PC-3 (cell line): ENCODE results near the gene ASCL4.

Source experiments
- EZH2phosphoT487 ChIP-seq: fragments of 300-600 bp; sonication (generic); IDR thresholded peaks from 2 replicates; pipeline ENCODE4 v1.6.1; 2018; ENCODE audit warnings: mild to moderate bottlenecking, antibody characterized with exemption, low read length, borderline replicate concordance
- TF ChIP-seq, protein P1 (sequence below): fragments of 300-600 bp; sonication (generic); conservative IDR thresholded peaks from 2 replicates; pipeline ENCODE4 v1.5.1; 2017; ENCODE audit warnings: antibody characterized with exemption, low read depth, mild to moderate bottlenecking, low read length

DNA sequence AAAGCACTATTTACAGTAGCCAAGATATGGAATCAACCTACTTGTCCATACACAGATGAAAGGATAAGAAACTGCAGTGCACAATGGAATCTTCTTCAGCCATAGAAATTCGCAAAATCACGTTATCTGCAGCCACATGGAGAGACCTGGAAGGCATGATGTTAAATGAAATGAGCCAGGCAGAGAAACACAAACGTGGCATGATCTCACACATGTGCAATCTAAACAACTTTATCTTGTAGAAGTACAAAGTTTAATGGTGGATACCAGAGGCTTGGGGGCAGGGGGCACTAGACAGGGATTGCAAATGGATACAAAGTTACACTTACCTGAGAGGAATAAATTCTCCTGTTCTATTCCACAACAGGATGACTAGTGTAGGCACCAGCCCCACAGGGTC is 24.1 kb downstream of the ASCL4 start:
- no peak for TF ChIP-seq EZH2phosphoT487
- TF ChIP-seq, protein P1, sequence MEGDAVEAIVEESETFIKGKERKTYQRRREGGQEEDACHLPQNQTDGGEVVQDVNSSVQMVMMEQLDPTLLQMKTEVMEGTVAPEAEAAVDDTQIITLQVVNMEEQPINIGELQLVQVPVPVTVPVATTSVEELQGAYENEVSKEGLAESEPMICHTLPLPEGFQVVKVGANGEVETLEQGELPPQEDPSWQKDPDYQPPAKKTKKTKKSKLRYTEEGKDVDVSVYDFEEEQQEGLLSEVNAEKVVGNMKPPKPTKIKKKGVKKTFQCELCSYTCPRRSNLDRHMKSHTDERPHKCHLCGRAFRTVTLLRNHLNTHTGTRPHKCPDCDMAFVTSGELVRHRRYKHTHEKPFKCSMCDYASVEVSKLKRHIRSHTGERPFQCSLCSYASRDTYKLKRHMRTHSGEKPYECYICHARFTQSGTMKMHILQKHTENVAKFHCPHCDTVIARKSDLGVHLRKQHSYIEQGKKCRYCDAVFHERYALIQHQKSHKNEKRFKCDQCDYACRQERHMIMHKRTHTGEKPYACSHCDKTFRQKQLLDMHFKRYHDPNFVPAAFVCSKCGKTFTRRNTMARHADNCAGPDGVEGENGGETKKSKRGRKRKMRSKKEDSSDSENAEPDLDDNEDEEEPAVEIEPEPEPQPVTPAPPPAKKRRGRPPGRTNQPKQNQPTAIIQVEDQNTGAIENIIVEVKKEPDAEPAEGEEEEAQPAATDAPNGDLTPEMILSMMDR, result no peak
